ENCODE results near the gene MSANTD7. TPM values are rescaled to one million over a fixed set of nuclear protein-coding genes. Genes with fewer than 3 reads are reported as not detected.

MSANTD7 gene
- total and polyA plus RNA-seq, 9 of the 15 experiments (the other 6 are each of a cell fraction or from before 2014, with no cell fraction given): 5.2 to 27.3 (median 23.6) TPM

DNA sequence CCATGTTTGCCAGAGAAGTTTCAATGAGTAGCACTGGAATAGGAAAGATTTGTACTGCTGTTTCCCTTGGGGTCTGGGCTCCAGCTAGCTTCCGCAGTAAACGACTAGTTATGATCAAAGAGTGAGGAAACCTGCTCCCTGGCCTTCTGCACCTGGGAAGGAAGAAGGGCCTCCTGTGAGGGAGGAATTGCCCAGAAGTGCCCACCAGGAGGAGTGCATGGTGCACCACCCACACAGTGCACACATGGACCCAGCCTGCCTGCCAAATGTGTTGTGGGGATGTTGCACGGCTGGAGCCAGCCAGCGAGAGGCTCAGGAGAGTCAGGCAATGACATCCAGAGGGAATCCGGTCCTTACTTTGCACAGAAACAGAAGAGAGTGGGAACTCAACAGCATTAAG is 36.4 kb upstream of the MSANTD7 start (continued):
- TF ChIP-seq ARID3A (IDR thresholded peaks at IDR 0.05; ENCODE audit: borderline replicate concordance, low read depth, low read length) (no peak), FOXP1 (CRISPR knock-in tag; IDR thresholded peaks at IDR 0.05) (no peak)

DNA sequence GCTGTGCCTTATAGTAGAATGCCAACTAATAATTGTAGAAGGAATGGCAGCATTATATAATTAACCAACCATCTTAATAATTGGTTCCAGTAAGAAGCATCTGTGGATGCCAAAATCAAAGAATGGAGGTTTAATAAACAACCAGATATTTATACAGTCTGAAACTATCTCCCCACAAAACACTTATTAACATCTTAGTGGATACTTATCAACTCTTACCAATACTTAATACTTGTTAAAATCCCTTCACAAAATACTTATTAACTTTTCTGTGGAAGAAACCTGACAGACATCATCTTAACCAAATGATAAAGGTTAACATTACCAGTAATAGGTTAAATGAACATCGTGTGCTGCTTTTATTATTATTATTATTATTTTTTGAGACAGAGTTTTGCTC is 34.3 kb upstream of the MSANTD7 start:
- H3K4me2 ChIP-seq (ENCODE audit: insufficient read depth, low read length): no peak overlapping the region
- H3K9ac ChIP-seq (ENCODE audit: insufficient read depth in 1 of 2, low read depth in 2 of 2, low read length in 2 of 2): no peak overlapping the region
- H4K20me1 ChIP-seq (replicated peaks; ENCODE audit: control insufficient read depth, insufficient read depth, low read length): no peaks in the 10 kb centered on the region; the same call in 1 of the 2 replicates
- ChIA-PET POLR2A (no interaction called here), CTCF (ENCODE audit: low intra/inter-chr PET ratio) (no interaction called here)
- H3K4me1 ChIP-seq (replicated peaks in 1 of 2; ENCODE audit: control insufficient read depth in 2 of 2, insufficient read depth in 2 of 2, low read length in 2 of 2): no peaks in the 10 kb centered on the region
- ATAC-seq (no peak), DNase-seq (ENCODE audit: extremely low read depth in 1 of 4, low spot score in 3 of 4) (no peak), FAIRE-seq (no peak)
- intact Hi-C loops (cut with micrococcal nuclease) (no loop called here), in situ Hi-C loops (cut with MboI) (no loop called here)
- peaks cover 3 to 11% of the 10 kb centered on the region in 2 experiments; a peak in 3 of 5 replicates for H3K27me3 ChIP-seq (ENCODE audit: control insufficient read depth in 2 of 2, insufficient read depth in 2 of 2, low read length in 2 of 2)
- BruUV-seq (replicated peaks): no TSS peak
- H3K9me3 ChIP-seq (replicated peaks; ENCODE audit: control insufficient read depth, insufficient read depth, low read depth, low read length): no peaks in the 10 kb centered on the region
- 0% methylated on average over 1 of the region's 1 CpG for WGBS (ENCODE audit: insufficient coverage, low coverage, missing lambda C conversion rate)
- no peaks in the 10 kb centered on the region for H3K36me3 ChIP-seq (ENCODE audit: control insufficient read depth, insufficient read depth, low read length)
- H3K27ac ChIP-seq (ENCODE audit: extremely low read depth, low read depth, low read length): no peak overlapping the region
- no peak overlapping the region for H2AFZ ChIP-seq (ENCODE audit: low read depth, low read length)
- TF ChIP-seq, protein P1, sequence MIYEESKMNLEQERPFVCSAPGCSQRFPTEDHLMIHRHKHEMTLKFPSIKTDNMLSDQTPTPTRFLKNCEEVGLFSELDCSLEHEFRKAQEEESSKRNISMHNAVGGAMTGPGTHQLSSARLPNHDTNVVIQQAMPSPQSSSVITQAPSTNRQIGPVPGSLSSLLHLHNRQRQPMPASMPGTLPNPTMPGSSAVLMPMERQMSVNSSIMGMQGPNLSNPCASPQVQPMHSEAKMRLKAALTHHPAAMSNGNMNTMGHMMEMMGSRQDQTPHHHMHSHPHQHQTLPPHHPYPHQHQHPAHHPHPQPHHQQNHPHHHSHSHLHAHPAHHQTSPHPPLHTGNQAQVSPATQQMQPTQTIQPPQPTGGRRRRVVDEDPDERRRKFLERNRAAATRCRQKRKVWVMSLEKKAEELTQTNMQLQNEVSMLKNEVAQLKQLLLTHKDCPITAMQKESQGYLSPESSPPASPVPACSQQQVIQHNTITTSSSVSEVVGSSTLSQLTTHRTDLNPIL (CRISPR knock-in tag; IDR thresholded peaks at IDR 0.05): no peak
- TF ChIP-seq ZNF507 (tag; conservative IDR thresholded peaks at IDR 0.05): no peak
- TF ChIP-seq ZNF592 (IDR thresholded peaks at IDR 0.05): no peak
- H3K9me1 ChIP-seq (ENCODE audit: control insufficient read depth, insufficient read depth, low read length): no peaks in the 10 kb centered on the region
- H3K4me3 ChIP-seq: no peak overlapping the region
- no peaks in the 10 kb centered on the region for H3K79me2 ChIP-seq (ENCODE audit: control insufficient read depth, insufficient read depth, low read length)

Measured in K562 (cell line).